Fibroblast of mammary gland (primary cell): ENCODE measurements around the gene ZFP14.

Experiments
- DNase-seq: peaks from one replicate; pipeline ENCODE4 v3.0.0-alpha.2; 2010; ENCODE audit warnings: low read depth
- H3K4me3 ChIP-seq: 2 replicates; pipeline ENCODE4 v1.5.1; 2011; ENCODE audit warnings: low read depth, mild to moderate bottlenecking, low read length, moderate library complexity; ENCODE audit not compliant: control insufficient read depth
- TF ChIP-seq, protein P1 (sequence below): conservative IDR thresholded peaks from 2 replicates; pipeline ENCODE4 v1.5.1; 2011; ENCODE audit warnings: low read depth, low read length, inconsistent platforms; ENCODE audit not compliant: control insufficient read depth, insufficient read depth

Gene ZFP14

GRCh38 chr19:36378625-36379509 is at the start of gene ZFP14:
TSS of gene ZFP14 (minus strand) at chr19:36379201. CDS start at chr19:36367892, 11,309 bp downstream.
- peak; percentile 92 for DNase-seq
- H3K4me3 ChIP-seq: peak within 1 kb of the TSS; percentile 88
- TF ChIP-seq, protein P1, sequence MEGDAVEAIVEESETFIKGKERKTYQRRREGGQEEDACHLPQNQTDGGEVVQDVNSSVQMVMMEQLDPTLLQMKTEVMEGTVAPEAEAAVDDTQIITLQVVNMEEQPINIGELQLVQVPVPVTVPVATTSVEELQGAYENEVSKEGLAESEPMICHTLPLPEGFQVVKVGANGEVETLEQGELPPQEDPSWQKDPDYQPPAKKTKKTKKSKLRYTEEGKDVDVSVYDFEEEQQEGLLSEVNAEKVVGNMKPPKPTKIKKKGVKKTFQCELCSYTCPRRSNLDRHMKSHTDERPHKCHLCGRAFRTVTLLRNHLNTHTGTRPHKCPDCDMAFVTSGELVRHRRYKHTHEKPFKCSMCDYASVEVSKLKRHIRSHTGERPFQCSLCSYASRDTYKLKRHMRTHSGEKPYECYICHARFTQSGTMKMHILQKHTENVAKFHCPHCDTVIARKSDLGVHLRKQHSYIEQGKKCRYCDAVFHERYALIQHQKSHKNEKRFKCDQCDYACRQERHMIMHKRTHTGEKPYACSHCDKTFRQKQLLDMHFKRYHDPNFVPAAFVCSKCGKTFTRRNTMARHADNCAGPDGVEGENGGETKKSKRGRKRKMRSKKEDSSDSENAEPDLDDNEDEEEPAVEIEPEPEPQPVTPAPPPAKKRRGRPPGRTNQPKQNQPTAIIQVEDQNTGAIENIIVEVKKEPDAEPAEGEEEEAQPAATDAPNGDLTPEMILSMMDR: peak; percentile 29

DNA sequence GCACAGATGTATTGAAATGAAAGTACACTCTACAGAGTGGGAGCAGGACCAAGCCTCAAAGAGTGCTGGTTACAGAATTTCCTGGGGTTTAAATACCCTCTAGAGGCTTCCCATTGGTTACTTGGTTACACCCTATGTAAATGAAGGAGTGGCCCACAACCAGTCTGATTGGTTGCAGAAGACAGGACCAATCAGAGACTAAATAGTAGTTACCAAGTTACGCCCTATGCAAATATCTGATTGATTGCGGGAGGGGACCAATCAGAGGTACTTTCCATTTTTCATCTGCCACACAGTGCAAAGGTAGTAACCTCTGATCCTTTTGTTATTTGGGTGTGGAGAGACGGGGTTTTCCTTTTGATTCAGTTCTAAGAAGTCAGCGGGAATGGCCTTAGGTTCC is 44.9 kb upstream of the ZFP14 start:
- DNase-seq: no peak
- no peak overlapping the region for H3K4me3 ChIP-seq
- TF ChIP-seq, protein P1: no peak

- peak overlapping the region; percentile 34 for H3K4me3 ChIP-seq
- TF ChIP-seq, protein P1: no peak
- peak; percentile 2 for DNase-seq
Measured at GRCh38 chr19:36421749-36422481, 42.9 kb upstream of the ZFP14 start.

- TF ChIP-seq, protein P1: no peak
- H3K4me3 ChIP-seq: peak overlapping the region; percentile 34
- DNase-seq: peak; percentile 61
Measured at GRCh38 chr19:36420961-36421748, 42.2 kb upstream of the ZFP14 start.

- TF ChIP-seq, protein P1: no peak
- peak within 1 kb of the TSS; percentile 74 for H3K4me3 ChIP-seq
- DNase-seq: peak; percentile 73
Measured at GRCh38 chr19:36418287-36419001, 39.4 kb upstream of the ZFP14 start, which contains the start of gene ZFP82. TSS of gene ZFP82 (minus strand) at chr19:36418644. CDS start at chr19:36409789, 8,855 bp downstream.
